GM18511 (cell line): ENCODE results near the gene RXRA.

Experiments used
- ATAC-seq: cut with Tn5 transposase; IDR thresholded peaks from one replicate; pipeline ENCODE4 v1.9.1; 2021; ENCODE audit warnings: mild to moderate bottlenecking, moderate library complexity; ENCODE audit not compliant: unreplicated experiment

RXRA gene

DNA sequence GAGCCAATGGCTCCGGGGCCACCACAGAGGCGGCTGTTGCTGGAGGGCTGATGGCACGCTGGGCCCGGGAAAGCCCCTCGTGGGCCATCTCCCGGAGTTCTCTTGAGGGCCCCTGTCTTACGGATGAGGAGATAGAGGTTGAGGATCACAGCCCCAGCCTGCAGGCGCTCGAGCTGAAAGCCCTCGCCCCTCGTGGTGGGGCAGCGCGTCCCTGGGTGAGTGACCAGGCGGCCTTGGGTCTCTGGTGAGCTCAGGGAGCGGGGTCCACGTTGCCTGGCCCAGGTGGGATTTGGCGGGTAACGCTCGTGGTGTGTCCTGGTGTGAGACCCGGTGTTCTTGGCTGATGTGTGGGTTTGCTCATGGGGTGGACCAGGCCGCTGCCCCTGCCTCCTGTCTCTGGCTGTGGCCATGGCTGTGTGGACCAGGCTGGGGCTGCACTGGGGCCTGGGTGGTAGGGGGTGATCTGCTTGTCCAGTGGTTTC is 38.9 kb downstream of the RXRA start:
- no peak for ATAC-seq

- no peak for ATAC-seq
Observed at GRCh38 chr9:134365791-134366222, 39.6 kb downstream of the RXRA start.

DNA sequence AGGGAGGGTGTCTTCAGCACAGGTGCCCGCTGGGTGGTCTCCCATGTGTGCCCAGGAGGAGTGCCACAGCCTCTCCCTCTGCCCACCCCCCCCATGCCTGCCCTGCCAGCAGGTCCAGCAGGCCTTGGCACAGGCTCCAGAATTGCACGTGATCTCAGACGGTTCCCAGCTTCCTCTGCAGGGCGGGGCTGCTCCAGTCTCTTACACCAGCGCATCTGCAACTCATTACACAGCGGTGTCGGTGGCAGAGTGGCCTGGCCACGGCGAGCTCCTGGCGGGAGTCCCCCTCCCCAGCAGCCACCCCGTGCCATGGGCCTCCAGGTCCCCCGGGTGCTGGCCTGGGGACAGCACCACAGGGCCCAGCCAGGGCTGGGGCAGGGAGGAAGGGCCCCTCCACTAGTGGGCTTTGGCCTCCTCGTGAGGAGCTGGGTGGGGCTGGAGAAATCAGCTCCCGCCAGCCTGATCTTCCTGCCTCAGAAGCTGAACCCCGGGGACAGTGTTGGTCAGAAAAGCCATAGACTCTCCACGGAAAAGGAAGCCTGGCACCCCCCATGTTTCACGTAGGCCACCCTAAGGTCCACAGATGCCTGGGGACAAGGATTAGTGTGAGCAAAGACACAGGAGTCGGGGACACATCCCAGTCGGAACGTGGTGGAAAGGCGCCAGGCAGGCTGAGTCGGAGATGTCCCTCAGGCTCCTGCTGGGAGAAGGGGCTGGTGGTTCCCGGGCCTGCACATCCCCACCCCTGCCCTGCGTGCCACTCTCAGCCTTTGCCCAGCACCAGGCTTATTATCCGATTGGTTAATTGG is 40.2 kb downstream of the RXRA start:
- no peak for ATAC-seq

GRCh38 chr9:134367061-134367460 is 40.8 kb downstream of the RXRA start:
- no peak for ATAC-seq

DNA sequence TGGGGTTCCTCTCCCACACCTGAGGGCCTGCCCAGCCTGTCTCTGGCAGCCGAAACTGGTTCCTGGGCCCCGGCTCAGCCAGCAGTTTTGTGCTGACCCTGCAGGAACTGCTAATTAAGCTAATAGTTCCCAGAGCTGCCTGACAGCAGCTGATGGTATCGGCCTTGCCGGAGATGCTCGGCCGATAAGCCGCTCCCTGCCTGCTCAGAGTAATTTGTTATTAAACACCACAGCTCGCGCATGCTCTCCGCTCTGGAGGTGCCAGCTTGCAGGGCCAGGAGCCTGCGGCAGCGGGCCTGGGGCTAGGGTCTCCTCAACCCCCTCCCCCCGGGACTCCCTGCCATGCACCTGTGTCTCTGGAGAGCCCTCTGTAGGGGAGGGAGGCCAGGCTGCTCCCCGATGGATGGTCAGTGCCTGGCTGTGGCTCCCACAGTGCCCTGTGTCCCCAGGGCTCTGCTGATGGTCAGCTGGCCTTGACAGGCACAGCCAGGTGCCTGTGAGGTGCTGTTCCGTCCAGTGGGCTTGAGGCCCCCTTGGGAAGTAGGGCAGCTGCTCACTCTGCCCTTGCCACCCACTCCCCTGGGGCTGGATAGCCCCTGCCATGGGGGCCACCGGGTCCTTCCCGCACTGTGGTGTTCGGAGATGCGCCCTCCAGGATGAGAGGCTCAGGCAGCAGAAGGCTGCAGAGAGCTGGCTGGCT is 41.7 kb downstream of the RXRA start:
- no peak for ATAC-seq

DNA sequence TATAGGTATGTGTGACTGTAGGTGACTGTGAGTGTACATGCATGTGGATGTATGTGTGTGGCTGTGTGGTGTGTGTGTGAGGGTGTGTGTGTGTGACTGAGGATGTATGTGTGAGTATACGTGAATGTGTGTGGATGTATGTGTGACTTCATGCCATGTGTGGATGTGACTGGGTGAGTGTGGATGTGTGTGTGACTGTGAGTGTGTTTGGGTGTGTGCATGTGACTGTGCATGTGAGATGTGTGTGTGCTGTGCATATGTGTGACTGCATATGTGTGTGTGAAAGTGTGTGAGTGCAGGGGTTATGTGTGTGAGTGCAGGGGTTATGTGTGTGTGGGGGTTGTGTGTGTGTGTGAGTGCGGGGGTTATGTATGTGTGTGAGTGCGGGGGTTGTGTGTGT is 42.3 kb downstream of the RXRA start:
- ATAC-seq = no peak

- ATAC-seq = no peak
Observed at GRCh38 chr9:134369416-134370212, 43.4 kb downstream of the RXRA start.

DNA sequence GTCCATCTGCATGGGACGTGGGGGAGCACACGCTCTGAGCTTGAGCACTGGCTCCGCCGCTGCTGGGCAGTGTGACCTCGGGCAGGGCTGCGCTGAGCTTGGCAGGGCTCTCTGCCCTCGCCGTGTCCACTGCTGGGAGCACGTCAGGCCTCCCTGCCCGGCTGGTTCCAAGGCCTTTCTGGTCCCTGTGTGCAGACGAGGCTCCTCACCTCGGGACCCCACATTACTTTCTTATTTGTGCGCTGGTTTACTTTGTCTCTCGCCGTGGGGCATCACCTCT is 43.9 kb downstream of the RXRA start:
- ATAC-seq = no peak

GRCh38 chr9:134370638-134371037 is 44.4 kb downstream of the RXRA start:
- ATAC-seq = no peak

DNA sequence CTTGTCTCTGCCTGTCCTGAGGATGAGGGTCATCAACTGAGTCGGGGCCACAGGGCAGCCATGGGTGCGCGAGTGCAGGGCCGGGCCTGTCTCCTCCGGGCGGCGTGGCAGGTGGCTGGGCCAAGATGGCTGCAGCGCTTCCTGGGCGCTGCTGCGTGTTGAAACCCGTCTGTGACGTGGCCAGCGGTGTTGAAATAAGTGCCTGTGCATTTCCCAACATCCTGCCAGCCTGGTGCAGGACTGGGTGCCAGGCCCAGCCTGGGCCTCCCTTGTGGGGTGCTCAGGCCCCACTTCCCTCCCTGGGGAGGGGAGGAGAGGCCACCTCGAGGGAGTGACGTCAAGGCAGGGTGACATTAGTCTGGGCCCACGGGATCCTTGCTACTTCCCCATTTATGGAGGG is 45.5 kb downstream of the RXRA start:
- ATAC-seq = no peak

- no peak for ATAC-seq
Observed at GRCh38 chr9:134372581-134373267, 46.5 kb downstream of the RXRA start.

- ATAC-seq = no peak
Observed at GRCh38 chr9:134373269-134373668, 47.0 kb downstream of the RXRA start.

DNA sequence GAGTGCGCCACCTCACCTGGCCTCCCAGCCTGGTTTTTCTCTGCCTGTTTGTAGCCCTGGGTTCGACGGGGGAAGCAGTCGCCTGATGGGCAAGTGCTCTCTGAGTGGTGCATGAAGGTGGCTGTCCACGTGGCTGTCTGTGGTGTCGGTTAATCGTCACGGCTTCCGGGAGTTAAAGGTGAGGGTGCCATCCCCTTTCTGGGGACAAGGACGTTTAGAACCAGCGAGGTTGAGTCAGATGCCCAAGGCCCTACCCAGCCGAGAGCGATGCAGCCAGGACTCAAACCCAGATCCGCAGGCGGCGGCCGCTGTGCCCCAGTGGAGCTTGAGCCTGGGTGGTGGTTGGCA is 47.7 kb downstream of the RXRA start:
- no peak for ATAC-seq

DNA sequence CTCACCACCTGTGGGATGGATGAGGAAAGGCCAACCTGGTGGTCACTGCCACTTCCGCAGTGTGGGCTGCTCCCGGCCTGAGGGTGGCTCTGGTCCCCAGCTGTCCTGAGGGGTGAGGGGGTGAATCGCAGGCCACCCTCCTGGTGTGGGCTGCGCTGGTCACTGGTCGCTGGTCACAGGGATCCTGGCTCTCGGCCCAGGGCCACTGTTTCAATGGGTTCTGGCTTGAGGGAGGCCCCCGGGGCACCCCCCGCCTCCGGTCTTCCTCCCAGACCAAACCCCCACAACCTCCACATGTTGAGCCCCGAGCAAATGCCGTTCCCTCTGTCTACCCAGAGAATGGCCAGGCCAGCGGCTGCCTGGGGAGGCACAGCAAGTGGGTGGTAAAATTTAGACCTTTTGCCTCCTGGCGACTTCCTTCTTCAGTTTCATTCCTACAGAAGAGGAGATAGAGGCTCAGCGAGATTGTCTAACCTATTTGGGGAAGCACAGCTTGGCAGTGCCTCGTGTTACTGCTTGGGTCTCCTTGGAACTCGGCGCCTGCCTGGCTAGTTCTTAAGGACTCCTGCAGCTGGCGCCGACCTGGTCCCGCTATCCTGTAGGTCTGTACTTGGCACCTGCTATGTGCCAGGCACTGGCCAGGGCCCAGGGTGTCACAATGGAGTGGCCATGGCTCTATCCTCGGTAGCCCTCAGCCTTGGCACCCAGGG is 48.2 kb downstream of the RXRA start:
- no peak for ATAC-seq

- no peak for ATAC-seq
Observed at GRCh38 chr9:134375011-134375390, 48.7 kb downstream of the RXRA start.

DNA sequence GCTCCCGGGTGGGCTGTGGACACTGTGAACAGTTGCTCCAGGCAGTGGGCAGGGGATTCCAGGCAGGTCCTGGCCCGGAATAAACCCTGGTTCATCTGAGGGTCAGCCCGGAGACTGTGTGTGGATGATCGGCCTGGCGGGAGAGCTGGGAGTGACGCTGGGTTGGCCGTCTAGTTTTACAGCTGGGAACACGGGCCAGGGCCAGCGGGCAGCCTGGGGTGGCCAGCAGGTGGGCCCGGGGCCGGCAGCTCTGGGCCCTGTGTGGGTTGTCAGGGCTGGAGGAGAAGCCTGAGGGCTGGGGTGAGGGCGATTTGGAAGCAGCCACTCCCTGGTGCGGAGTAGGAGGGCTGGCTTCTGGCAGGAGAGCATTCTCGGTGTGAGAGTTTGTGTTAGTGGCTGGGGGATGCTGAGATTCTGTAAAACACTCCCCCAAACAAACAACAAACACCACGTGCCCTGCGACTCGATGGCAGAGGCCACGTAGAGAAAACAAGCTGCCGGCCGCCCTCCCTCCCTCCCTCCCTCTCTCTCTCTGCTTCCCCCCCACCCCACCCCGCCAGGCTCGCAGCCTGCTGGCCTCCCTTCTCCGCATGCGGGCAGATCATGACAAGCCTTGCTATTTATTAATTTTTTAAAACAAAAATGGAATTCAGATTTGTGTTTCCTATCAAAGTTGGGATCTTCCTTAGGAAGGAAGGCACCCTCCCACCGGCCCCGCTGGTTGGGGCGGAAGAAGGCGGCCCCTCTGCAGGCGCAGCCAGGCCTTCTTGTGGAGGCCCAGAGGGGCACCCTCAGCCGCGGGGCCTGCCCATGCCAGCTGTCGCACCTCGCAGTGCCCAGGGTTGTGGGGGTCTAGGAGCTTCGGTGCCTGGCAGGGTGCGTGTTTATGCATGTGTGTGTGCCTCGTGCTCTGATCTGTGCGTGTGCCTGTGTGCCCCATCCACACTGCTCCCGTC is 49.5 kb downstream of the RXRA start:
- ATAC-seq = no peak

GRCh38 chr9:134376386-134377142 is 50.3 kb downstream of the RXRA start:
- no peak for ATAC-seq

DNA sequence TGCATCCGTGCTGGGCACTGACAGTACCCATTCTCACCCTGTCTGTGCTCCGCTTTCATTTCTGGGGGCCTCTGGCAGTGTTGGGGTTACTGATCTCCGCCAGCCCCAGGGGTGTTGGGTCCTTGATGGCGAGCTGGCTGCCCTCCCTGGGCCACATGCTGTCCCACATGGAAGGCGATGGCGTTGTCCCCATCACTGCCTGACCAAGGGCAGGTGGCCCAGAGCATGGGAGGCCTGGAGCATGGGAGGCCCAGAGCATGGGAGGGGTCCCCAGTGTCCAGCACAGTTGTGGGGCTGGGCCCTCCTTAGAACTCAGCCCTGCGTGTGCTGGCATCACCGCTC is 50.9 kb downstream of the RXRA start:
- ATAC-seq = no peak

- no peak for ATAC-seq
Observed at GRCh38 chr9:134377976-134378375, 51.7 kb downstream of the RXRA start.
